ENCODE data around the gene DRGX. TPM values are rescaled to one million over a fixed set of nuclear protein-coding genes. Genes with fewer than 3 reads are reported as not detected.

The DRGX gene
- total RNA-seq, 1 donor from 2014 or later: not detected

DNA sequence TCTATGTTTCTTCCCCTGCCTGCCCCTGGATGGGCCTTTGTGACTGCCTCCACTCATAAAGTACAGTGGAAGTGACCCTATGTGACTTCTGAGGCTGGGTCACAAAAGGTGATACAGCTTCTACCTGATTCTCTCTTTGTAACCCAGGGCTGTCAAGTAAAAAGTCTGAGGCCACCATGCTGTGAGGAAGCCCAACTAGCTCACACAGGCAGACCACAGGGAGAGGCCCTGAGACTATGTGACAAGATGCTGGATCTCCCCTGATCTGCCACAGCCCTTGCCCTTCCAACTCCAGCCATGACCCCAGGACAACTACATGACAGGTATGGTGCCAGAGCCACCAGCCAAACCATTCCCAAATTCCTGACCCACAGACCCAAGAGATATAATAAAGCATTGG lies 45.8 kb downstream of the DRGX start:
- FAIRE-seq (no peak), DNase-seq (ENCODE audit: low spot score in 2 of 2) (no peak)

DNA sequence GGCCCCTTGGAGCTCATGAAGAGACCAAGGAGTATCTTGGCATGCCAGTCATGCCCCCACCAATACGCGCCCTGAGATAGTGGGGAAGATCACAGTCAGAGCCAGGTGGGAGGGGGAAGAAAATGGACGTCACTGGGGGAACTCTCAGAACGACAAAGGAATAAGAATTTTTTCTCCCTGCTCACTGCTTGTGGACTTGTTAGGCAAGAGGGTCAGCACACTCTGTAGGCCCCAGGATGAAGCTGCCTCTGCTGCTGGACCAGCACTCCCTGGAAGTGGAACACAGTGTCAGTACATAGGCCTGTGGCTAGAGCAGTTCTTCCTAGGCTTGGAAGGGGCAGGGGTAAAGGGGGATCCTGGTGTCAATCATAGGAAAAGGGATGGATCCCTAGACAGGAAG lies 46.5 kb downstream of the DRGX start:
- no peak for FAIRE-seq
- DNase-seq (ENCODE audit: low spot score in 2 of 2): no peak

DNA sequence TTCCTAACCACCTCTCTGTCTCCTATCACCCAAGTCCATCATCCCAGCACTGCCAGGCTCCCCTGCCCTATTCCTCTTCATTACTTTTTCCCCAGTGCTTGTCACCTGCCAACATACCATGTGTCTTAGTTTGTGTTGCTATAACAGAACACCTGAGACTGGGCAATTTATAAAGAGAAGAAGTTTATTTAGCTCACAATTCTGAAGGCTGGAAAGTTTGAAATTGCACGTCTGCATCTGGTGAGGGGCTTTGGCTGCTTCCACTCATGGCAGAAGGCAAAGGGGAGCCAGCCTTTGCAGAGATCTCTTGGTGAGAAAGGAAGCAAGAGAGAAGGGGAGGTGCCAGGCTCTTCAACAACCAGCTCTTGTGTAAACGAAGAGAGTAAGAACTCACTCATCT lies 47.3 kb downstream of the DRGX start:
- DNase-seq (ENCODE audit: low spot score in 2 of 2): no peak
- FAIRE-seq: no peak

DNA sequence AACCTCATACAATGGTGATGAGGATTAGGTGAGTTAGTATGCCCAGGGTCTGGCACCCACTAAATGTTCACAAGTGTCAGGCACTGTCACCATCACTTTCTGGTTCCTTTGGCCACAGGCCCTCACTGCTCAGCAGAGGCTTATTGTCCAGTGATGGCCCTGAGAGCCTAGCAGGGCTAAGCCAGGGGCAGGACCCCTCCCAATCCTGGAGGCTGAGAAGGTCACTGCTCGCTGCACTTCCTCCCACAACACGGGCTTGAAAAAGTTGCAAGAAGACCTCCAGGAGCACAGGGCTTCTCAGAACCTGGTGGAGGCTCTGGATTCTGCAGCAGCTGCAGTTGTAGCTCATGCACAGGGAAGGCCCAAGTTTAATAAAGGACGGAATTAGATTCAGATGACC lies 48.1 kb downstream of the DRGX start:
- FAIRE-seq (no peak), DNase-seq (ENCODE audit: low spot score in 2 of 2) (no peak)

DNA sequence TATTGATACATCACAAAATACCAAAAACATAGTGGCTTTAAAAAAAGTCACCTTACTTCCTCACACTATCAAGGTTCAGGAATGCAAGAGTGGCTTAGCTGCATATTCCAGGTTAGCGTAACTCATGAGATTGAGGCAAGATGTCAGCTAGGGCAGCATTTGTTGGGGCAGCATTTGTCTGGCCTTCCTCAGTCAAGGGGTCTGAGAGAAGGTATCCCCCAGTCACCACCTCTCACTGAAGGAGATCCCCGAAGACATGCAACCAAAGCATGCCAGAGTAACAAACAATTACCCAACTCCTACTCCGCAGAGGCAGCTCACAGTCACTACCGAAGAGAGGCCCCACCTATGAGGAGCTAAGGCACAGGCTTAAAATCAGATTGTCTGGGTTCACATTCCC lies 48.5 kb downstream of the DRGX start:
- no peak for DNase-seq (ENCODE audit: low spot score in 2 of 2)
- no peak for FAIRE-seq

DNA sequence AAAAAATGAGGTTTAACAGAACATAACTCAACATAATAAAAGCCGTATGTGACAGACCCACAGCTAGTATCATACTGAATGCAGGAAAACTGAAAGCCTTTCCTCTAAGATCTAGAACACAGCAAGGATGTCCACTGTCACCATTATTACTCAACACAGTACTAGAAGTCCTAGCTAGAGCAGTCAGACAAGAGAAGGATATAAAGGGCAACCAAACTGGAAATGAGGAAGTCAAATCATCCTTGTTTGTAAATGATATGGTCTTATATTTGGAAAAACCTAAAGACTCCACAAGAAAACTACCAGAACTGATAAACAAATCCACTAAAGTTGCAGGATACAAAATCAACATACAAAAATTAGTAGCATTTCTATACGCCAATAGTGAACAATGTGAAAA lies 51.0 kb downstream of the DRGX start:
- no peak for FAIRE-seq
- no peak for DNase-seq (ENCODE audit: low spot score in 2 of 2)

DNA sequence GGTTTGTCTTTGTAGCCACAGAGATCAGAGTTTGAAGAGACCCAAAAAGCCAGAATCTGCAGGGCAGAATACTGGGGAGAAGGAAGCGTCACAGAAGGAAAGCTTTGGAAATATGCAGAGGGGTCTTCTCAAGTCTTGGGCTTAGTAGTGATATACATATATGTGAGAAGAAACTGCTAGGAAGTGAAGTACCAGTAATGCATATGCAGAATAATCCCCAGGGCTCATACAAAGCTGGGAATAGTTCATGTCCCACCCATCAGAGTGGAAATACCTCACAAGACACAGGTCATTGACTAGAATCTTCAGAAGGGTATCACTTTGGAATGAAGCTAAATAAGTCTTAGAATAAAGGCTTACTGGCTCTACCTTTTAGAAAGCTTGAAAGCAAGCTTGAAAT lies 57.3 kb downstream of the DRGX start:
- FAIRE-seq (no peak), DNase-seq (ENCODE audit: low spot score in 2 of 2) (no peak)

DNA sequence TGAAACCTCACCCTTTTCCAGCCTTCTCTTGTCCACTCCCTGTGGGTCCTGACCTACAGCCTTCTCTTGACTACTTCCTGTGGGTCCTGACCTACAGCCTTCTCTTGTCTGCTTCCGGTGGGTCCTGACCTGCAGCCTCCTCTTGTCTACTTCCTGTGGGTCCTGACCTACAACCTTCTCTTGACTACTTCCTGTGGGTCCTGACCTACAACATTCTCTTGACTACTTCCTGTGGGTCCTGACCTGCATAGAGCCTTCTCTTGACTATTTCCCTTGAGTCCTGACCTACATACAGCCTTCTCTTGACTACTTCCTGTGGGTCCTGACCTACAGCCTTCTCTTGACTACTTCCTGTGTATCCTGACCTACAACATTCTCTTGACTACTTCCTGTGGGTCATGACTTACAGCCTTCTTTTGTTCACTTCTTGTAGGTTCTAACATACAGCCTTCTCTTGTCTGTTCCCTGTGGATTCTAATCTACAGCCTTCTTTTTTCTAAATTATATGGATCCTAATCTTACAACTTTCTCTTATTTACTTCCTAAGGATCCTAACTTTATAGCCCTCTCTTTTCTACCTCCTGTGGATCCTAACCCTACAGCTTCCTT lies 60.4 kb downstream of the DRGX start:
- FAIRE-seq (no peak), DNase-seq (ENCODE audit: low spot score in 2 of 2) (no peak)

DNA sequence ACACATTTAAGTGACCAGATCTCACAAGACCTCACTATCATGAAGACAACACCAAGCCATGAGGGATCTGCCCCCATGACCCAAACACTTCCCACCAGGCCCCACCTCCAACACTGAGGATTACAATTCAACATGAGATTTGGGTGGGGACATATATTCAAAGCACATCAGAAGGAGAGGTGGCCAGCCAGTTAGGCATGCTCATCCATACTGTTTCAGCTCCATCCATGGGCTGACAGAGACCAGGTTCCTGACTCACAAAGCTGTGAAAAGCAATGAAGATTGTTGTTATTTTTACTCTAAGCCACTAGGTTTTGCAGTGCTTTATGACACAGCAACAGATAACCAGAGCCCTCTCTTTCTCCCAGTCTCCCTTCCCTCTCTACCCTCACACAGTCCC lies 60.9 kb downstream of the DRGX start:
- no peak for FAIRE-seq

DNA sequence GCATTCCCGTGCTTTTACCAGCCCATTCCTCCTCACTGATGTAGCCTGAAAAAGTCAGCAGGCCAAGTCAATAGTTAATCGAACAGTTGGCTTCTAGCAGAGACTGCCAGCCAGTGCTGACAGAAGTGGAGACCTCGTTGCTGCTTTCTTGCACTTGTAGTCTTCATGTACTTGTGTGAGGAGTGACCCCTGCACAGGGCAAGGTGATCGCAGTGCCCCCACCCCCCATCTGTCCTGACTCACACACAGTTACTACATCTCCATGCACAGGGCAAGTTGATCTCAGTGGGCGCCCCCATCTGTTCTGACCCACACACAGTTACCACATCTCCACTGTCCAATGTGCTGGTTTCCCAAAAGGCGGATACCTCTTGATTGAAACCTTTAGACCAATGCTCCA lies 62.7 kb downstream of the DRGX start:
- no peak for FAIRE-seq
- no peak for DNase-seq (ENCODE audit: low spot score in 2 of 2)

More for the DNA sequence above, 60.9 kb downstream of the DRGX start:
- DNase-seq (ENCODE audit: low spot score in 2 of 2): no peak

DNA sequence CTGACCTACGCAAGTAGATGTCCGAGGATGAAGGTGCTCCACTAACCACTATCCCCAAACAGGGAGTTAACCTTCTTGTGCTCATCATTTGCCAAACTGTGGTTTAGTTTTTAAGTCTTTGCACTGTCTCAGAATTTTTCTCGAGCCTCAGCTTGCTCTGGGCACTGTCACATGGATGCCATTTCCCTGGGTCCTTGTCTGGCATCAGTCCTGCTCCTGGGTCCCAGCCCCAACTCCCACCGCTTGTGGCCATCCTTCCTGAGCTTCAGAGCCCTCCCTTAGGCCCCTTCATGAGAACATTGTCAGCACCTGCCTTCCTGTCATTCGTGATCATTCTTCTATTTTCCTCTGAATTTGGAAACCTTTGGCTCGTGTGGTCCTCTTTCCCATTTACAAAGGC lies 63.1 kb downstream of the DRGX start:
- FAIRE-seq: no peak
- DNase-seq (ENCODE audit: low spot score in 2 of 2): no peak

DNA sequence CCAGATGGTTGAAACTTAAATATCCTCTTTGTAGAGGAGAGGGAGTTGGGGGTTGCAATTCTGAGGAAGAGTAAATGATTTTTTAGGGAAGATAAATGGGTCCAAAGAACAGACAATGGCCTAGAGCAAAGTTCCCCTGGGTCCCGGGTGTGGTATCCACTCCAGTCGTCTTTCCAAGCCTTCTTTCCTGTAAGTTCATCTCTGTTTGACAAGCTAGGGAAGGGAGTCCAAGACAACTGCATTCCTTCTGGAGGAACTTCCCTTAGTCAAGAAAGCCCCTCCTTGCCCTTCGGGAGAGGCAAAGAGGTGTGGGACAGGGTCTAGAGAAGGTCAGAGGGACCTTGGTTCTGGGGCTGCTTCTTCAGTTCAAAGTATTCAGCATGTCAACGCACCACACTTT lies 63.6 kb downstream of the DRGX start:
- FAIRE-seq (no peak), DNase-seq (ENCODE audit: low spot score in 2 of 2) (no peak)

DNA sequence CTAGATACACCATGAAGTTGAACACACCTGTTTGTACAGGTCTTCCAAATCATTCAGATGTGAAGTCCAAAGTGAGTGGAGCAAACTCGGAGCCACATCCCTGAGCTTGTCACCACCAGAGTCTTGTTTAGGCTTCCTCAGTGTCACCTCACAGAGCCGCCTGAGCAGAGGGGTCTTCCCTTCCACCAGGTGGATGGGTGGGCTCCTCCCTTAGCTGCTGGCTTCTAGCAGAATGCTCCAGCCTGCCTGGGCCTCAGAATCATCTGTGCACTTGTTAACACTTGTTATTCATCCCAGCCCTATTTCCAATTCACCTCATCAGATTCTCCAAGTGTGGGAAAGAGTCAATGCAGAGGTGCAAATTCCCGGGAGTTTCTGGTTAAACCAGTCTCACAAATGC lies 64.5 kb downstream of the DRGX start:
- DNase-seq (ENCODE audit: low spot score in 2 of 2) (no peak), FAIRE-seq (no peak)

DNA sequence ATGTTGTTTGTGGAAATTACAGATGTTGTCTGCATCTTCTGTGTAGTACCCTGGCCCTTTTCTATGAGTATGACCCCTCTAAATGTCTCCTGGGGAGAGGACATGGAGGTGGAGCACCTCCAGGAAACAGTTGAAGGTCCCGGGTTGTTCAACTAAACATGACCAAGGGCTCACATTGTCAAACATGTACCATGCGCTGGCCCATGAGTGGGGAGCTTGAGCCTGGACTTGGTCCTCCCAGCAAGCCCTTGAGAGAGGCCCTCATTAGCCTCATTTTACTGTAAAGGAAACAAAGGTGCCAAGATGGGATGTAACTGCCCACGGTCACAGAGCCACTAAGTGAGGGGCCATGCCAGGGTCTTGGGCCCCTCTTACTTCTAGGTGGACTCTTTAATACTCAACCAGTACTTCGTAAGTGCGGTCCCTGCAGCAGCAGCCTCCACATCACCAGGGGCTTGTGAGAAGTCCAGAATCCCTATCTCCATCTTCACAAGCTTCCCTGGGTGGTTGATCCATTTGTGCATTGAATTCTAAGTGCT lies 65.7 kb downstream of the DRGX start:
- FAIRE-seq: no peak
- DNase-seq (ENCODE audit: low spot score in 2 of 2): no peak

DNA sequence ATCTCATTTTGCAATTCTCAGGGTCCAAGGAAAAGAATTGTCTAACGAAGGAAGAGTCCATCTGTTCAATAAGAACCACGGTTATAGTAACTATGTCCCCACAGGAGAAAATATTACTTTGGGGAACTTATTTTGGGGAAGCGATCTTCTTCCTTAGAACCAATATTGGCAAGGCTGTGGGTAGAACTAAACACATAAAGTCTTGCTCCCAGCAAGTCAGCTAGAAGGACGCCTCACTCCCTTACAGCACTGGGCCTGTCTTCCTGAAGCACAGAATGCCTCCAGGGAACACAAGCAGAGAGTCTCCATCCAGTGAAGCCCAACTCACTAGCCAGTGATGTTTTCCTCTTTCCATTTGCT lies 66.8 kb downstream of the DRGX start:
- FAIRE-seq (no peak), DNase-seq (ENCODE audit: low spot score in 2 of 2) (no peak)

DNA sequence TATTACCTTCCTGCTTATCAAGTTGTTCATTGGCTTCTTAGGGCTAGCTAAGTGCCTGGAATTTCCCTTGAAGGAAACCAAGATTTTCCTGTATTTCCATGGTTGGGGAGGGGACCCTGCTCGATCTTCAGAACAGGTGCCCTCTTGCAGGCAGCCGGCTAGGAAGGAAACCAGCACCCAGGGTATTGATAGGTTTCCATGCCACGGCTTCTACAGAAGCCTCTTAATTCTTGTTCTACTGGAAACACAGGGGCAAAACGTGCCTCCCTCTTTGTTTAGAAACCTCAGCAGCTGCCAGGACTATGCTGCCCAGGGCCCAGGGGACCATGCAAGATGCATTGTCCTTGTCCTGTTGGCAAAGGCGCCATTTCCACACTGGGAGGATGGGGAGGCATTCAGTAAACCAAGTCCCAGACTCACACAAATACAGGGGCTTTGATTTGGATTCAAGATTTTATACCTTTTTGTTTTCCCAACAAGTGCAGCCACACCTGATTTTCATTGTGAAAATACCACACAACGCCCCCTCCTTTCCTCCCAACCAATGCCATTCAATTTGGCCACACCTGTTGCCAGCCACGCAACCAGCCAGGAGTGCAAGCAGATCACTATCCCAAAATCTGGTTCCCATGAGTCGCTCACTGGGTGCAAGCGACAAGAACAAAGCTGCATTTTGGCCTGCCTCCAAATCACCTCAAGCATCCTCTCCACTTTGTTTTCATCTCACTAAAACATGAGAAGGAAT lies 67.3 kb downstream of the DRGX start:
- DNase-seq (ENCODE audit: low spot score in 2 of 2) (no peak), FAIRE-seq (no peak)

DNA sequence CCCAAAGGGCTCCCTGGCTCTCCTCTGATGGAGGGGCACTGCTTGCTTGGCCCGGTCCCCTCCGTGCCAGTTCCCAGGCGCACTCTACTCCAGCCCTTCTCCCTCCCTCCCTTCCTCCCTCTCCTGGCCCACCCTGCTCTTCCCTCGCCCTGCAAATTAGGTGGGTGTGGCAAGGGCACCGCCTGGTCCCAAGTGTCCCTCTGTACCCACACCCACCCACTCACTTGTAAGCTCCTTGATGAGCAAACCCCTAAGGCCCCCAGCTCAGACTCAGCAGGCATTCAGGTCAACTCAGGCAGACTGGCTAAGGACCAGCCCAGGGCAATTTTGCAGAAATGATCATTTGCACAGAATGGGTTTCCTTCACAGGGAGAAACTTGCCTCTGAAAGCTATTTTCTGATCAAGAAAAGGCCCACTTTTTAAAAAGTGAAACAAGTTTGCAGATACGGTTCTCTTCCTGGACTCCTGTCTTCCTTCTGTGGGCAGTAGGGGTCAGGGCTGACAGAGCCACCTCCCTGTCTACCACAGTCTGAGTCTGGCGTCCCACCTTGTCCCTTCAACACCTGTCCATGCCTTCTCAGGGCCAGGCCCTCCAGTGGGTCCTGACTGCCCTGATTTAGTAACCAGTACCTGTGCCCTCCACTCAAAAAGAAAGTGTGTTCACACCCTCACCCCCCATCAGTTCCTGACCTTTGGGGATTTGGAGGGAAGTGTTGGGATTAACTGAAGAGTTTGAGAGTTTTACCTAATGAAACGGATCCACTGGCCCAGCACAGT lies 68.7 kb downstream of the DRGX start:
- no peak for FAIRE-seq

DNA sequence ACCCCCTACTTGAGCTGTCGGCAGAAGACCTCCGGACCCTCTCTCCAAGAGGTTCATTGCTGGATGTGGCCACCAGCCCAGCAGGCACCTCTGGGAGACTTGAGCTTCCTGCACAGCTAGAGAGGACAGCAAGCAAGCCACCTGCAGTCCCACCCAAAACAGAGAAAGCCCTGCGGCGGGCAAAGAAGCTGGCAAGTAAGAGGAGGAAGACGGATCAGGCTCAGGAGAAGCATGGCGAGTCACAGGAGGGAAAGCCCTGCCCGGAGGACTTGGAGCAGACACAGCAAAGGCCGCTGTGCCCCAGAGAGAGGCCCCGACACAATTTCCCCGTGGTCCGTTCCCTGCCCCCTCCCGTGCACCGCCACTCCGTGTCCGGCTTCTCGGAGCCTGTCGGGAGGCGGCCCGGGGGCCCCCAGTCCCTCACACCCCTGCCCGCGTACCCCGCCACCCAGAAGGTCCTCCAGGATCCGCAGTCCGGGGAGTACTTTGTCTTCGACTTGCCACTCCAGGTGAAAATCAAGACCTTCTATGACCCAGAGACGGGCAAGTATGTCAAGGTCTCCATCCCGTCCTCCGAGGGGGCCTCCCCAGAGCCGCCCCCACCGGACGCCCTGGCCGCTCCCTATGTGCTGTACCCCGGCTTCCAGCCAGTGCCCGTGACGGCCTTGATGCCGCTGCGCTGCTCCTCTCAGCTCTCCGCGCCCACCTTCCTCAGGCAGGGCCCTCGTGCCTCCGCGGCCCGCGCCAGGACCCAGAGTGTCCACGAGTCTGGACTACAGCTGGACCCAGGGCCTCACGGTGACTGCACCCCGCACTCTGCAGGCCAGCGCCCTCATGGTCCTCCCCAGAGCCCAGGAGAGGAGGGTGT lies 69.7 kb downstream of the DRGX start:
- DNase-seq (ENCODE audit: low spot score in 2 of 2) (no peak), FAIRE-seq (no peak)

More for the DNA sequence above, 68.7 kb downstream of the DRGX start:
- no peak for DNase-seq (ENCODE audit: low spot score in 2 of 2)

DNA sequence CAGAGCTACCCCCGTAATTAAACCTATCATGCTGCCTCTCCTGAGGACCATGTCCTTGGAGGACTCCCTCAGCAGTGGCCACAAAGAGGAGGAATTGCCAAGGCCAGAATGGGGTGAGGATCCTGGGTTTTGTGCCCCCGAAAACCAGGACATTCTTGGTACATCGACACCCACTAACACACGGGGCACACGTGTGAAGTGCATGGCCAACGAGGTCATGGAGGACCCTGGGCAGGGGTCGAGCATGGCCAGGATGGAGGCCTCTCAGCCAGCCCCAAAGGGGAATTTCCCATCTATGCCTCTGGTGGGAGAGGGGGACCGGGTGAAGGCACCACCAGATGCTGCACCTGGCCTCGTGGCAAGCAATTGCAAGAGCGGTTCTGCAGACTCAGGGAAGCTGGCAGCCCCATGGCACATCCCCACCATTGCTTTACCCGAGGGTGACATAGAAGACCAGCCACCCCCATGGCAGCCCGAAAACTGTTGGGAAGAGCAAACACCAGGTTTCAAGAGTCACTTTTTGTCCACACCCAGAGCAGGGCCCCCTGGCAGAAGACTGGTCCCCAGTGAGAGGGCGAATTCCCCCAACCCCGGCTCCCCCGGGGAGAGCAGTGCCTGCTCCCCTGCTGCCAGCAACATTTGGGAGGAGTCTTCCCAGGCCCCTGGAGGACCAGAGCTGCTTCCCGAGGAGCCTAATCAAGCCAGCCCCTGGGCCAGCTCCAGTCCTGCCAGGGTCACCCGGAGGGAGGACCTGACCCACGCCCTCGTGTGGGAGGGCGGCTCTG lies 70.6 kb downstream of the DRGX start:
- no peak for DNase-seq (ENCODE audit: low spot score in 2 of 2)
- no peak for FAIRE-seq

DNA sequence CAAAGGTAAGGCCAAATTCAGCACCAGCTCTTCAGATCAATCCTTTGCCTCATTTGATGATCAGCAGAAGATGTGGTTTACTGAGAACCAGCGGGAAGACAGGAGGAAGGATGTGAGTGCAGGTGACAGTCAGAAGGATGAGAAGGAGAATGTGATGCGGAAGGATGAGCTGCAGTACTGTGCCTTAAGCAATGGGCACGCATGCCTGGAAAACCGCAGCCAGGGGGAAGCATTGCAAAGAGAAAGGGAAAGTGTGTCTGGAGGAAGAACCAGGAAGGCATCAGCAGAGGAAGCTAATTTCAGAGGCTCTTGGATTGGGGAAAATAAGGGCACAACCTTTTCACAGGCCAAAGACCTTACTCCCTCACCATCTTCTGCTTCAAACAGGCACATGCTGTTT lies 71.2 kb downstream of the DRGX start:
- no peak for FAIRE-seq
- no peak for DNase-seq (ENCODE audit: low spot score in 2 of 2)

All from frontal cortex (tissue), 4 donors.